Thyroid gland (tissue), 4 donors: ENCODE data around the gene KRT17. TPM values are rescaled to one million over a fixed set of nuclear protein-coding genes. Genes with fewer than 3 reads are reported as not detected.
A peak's percentile ranks its signal among the peaks of the same experiment; 100 is the strongest.

Experiments
- DNase-seq, 2 donors: peaks; one replicate each; pipeline ENCODE4 v3.0.0-alpha.2; 2019
- H3K27ac ChIP-seq, 3 donors: fragments of 200-600 bp; sonication (generic); 1 replicate in 2 of 3; 2 replicates in 1 of 3; pipeline ENCODE4 v1.5.1; 2016 to 2019; ENCODE audit warnings: mild to moderate bottlenecking in 1 of 3, moderate library complexity in 1 of 3
- H3K27me3 ChIP-seq: fragments of 200-600 bp; sonication (generic); one replicate; pipeline ENCODE4 v1.5.1; 2019
- H3K36me3 ChIP-seq, 2 donors: fragments of 200-600 bp; sonication (generic); one replicate each; pipeline ENCODE4 v1.5.1; 2016 to 2019
- H3K4me1 ChIP-seq, 2 donors: fragments of 200-600 bp; sonication (generic); one replicate each; pipeline ENCODE4 v1.5.1; 2017 to 2019
- H3K4me3 ChIP-seq, 3 donors: fragments of 200-600 bp; sonication (generic); replicated peaks in 1 of 3; 1 replicate in 2 of 3; 2 replicates in 1 of 3; pipeline ENCODE4 v1.5.1; 2016; ENCODE audit warnings: mild to moderate bottlenecking in 1 of 3
- H3K9me3 ChIP-seq: fragments of 200-600 bp; sonication (generic); one replicate; pipeline ENCODE4 v1.5.1; 2017
- CTCF ChIP-seq, 6 experiments: fragments of 200-600 bp in 3 of 6; fragments of 450-650 bp in 3 of 6; sonication (generic) in 3 of 6; IDR thresholded peaks; one replicate each; pipeline ENCODE4 v1.5.1; 2016 to 2019; ENCODE audit warnings: antibody characterized with exemption in 6 of 6, mild to moderate bottlenecking in 2 of 6, inconsistent platforms in 1 of 6, moderate library complexity in 1 of 6
- POLR2A ChIP-seq, 2 donors: fragments of 450-650 bp; IDR thresholded peaks; one replicate each; pipeline ENCODE4 v1.6.1; 2017; ENCODE audit warnings: antibody characterized with exemption in 2 of 2, mild to moderate bottlenecking in 2 of 2, moderate library complexity in 1 of 2
- WGBS, 2 donors: methylation state at CpG; one replicate each; pipeline ENCODE4 v1.1.5; 2017; 5-methylcytosine and 5-hydroxymethylcytosine counted together
- intact Hi-C: fragments of 100-400 bp; cut with DNase I; formaldehyde crosslinking; loops from one replicate; pipeline ENCODE4 v1.15.1; 2023
- total RNA-seq, 4 donors: library from RNA; depleted of rRNA; stranded (reverse); fragments of >200 nt; gene quantifications; one replicate each; pipeline ENCODE4 v1.2.3, GENCODE V29; 2016

KRT17 gene
- total RNA-seq, 4 donors from 2014 or later: 0.56 TPM; not detected in 3

GRCh38 chr17:41657936-41658335 is 33.6 kb upstream of the KRT17 start:
- Histone ChIP-seq H3K27me3 (no peaks in the 10 kb centered on the region), H3K36me3 (no peaks in the 10 kb centered on the region), H3K9me3 (no peaks in the 10 kb centered on the region), H3K4me3 (no peak overlapping the region), H3K27ac (peak overlapping the region in 1 of 3 donors; percentile 92), H3K4me1 (peaks cover 31 to 41% of the 10 kb centered on the region in 2 donors)
- TF ChIP-seq POLR2A (IDR thresholded peaks at IDR 0.05): no peak
- no peak for TF ChIP-seq CTCF (IDR thresholded peaks at IDR 0.05)
- DNase-seq: no peak
- 84 to 93% methylated on average over 11 to 12 of the region's 12 CpGs for WGBS, 2 donors
- intact Hi-C loops: no loop called here

DNA sequence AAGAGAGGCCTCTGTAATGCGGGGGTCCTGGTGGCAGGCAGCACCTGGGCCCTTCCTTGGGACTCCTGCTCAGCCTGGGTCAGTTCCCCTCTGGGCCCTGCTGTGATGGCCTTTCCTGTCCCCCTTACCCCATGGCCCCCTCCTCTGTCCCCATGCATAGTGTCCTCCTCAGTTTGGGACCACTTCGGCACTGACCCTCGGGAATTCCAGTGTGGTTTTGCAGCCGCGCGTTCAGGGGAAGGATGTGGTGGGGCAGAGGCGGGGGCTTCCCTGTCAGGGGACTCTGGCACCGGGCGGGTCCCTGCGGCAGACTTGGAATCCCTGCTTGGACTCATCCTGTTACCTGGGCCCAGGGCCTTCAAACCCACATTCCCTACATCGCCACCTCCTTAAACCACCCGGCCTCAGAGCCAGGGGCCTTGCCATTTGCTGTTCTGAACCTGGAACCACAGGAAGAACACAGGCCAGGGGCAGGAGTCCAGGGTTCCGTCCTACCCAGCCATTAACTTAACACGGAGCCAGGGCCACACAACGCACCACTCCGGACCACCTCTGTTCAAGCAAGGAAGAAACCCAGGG is 32.9 kb upstream of the KRT17 start:
- Histone ChIP-seq H3K9me3 (no peaks in the 10 kb centered on the region), H3K36me3 (no peaks in the 10 kb centered on the region), H3K4me3 (no peak overlapping the region), H3K27ac (peak overlapping the region in 2 of 3 donors; percentile 89 to 92), H3K4me1 (peaks cover 32 to 45% of the 10 kb centered on the region in 2 donors), H3K27me3 (no peaks in the 10 kb centered on the region)
- intact Hi-C loops: no loop called here
- TF ChIP-seq CTCF (IDR thresholded peaks at IDR 0.05): no peak
- WGBS, 2 donors: 88 to 93% methylated on average over 15 to 16 of the region's 16 CpGs
- no peak for DNase-seq

GRCh38 chr17:41656249-41657023 is 32.1 kb upstream of the KRT17 start:
- Histone ChIP-seq H3K27ac (peak overlapping the region; percentile 89 to 92 (median 91)), H3K4me1 (peaks cover 39 to 53% of the 10 kb centered on the region in 2 donors), H3K27me3 (no peaks in the 10 kb centered on the region), H3K9me3 (no peaks in the 10 kb centered on the region), H3K4me3 (no peak overlapping the region), H3K36me3 (no peaks in the 10 kb centered on the region)
- 82 to 89% methylated on average over 12 to 14 of the region's 16 CpGs for WGBS, 2 donors
- intact Hi-C loops: no loop called here
- no peak for TF ChIP-seq CTCF (IDR thresholded peaks at IDR 0.05)
- no peak for DNase-seq

- Histone ChIP-seq H3K27ac (peak overlapping the region; percentile 89 to 92 (median 91)), H3K4me1 (peaks cover 47 to 61% of the 10 kb centered on the region in 2 donors), H3K36me3 (no peaks in the 10 kb centered on the region), H3K9me3 (no peaks in the 10 kb centered on the region), H3K27me3 (no peaks in the 10 kb centered on the region), H3K4me3 (no peak overlapping the region)
- DNase-seq: peak; percentile 94 to 96
- 30 to 31% methylated on average over 11 to 12 of the region's 18 CpGs for WGBS, 2 donors
- intact Hi-C loops: no loop called here
- TF ChIP-seq CTCF (IDR thresholded peaks at IDR 0.05) (no peak), POLR2A (IDR thresholded peaks at IDR 0.05) (peak in 1 of 2 donors; percentile 56)
Measured at GRCh38 chr17:41655611-41656111, 31.3 kb upstream of the KRT17 start.
